HG03139 (cell line): ENCODE measurements around the gene ZBTB42.

Experiments used
- ATAC-seq: cut with Tn5 transposase; IDR thresholded peaks from one replicate; pipeline ENCODE4 v1.9.1; 2021; ENCODE audit not compliant: unreplicated experiment

Gene ZBTB42

DNA sequence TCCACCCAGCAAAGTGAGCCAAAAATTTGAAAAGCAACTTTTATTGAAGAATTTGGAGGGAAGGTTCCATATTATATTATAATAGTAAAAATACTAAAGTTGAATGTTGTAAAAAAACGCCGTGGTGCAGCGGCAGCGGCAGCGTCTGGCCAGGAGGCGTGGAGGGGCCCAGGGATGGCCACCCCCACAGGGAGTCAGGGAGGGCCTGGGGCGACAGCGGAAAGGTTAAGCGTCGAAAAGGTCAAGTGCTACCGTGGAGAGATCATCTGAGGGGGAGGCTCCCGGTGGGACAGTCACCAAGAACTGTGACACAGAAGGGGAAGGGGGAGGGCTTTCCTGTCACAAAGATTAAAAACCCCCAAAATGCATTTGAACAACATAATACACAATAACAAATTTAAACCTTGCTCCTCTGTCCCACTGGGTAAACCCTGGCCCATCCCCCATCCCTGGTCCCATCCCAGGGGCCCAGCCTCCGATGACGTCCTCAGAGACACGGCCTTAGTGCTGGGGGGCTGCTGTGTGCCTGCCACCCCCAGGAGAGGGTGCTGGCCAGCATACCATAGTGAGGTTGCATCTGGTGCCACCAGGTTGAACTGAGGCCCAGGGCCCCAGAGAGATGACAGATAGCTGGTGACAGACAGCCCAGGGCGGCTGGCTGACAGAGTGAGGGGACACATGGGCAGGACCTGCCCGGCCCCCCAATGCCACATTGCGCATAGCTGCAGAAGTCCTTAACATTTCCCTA is 31.4 kb upstream of the ZBTB42 start:
- no peak for ATAC-seq

DNA sequence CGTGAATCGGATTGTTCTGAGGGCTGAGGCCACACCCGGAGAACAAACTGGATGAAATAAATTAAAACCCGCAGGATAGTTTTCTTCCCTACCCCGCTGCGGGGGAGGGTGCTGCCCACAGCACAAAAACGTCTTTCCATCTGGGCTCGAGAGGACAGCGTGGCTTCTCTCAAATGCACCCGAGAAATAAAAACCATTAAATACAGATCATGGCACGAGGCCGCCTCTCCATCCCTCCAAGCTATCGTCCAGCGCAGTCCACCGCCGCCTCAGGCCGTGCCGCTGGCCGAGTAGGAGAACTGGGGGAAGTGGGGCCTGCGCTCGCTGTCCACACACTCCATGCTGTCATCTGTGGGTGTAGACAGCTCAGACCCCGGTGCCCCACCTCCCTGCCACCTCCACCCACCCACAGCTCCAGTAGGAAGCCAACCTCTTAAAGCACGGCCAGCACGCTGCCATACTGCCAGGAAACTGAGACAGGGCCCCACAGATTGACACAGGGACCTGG is 30.8 kb upstream of the ZBTB42 start:
- ATAC-seq = no peak

DNA sequence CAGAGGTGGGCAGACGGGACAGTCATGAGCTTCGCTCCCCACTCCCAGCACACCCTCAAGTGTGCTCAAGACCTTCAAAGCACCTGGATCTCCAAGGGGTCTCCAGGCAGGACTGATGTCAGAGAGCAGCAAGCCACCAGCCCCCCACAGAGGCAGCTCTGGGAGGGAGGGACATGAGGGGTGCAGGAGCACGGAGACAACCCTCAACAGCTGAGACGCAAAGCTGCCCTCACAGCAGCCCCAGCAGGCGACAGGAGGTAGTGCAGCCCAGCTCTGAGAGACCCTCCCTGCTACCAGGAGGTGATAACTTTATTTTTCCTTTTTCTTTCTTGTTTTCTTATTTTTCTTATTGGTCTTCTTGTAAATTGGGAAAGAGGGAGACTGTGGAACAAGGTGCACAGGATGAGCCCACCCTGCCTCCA is 30.0 kb upstream of the ZBTB42 start:
- ATAC-seq = no peak

DNA sequence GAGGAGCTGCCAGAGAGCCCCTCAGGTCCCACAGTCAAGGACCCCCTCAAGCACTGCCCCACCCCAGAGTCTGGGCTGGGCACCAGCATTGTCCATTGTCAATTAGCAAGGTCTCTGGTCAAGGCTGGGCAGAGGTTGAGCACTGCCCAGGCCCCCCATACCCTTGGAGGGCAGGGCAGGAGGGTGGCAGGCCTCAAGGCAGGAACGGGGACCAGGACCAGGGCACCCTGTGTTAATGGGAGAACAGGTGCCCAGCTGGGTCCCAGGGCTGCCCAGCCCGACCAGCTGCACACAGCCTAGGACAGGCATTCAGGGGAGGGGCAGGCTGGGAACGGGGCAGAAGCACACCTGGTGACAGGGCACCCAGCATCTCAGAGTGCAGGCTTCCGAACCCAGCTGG is 29.5 kb upstream of the ZBTB42 start:
- ATAC-seq = no peak

DNA sequence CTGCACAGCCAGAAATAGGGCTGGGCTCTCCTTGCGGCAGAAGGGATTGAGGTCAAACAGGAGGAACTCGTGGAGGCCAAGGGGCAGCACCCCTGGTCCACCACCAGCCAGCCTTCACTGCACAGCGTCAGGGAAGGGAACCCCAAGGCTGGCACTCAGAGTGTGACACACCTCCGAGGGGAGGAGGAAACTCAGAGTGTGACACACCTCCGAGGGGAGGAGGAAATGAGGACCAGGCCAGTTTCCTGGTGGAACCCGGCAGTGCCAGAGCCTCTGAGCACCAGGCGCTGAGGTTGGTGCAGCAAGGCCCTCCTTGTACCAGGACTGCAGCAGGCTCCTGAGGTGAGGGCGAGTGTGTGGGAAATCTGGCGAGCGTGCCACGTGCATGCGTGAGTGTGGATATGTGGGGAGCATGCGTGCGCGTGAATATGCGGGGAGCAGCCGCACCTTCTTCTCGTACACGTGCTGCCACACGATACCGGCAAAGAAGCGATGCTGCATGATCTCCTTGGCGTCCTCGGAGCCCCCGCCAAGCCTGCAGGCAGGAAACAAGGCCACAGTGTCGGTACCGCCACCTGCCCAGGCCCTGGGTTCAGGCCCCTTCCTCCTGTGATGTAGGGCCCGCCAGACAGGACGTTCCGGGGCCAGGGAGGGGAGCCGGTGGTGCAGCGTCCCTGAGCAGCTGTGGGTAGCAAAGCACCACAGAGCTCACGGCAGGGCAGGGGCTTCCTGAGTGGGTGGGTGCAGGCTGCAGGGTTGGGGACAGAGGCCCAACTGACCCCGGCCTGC is 28.8 kb upstream of the ZBTB42 start:
- no peak for ATAC-seq

DNA sequence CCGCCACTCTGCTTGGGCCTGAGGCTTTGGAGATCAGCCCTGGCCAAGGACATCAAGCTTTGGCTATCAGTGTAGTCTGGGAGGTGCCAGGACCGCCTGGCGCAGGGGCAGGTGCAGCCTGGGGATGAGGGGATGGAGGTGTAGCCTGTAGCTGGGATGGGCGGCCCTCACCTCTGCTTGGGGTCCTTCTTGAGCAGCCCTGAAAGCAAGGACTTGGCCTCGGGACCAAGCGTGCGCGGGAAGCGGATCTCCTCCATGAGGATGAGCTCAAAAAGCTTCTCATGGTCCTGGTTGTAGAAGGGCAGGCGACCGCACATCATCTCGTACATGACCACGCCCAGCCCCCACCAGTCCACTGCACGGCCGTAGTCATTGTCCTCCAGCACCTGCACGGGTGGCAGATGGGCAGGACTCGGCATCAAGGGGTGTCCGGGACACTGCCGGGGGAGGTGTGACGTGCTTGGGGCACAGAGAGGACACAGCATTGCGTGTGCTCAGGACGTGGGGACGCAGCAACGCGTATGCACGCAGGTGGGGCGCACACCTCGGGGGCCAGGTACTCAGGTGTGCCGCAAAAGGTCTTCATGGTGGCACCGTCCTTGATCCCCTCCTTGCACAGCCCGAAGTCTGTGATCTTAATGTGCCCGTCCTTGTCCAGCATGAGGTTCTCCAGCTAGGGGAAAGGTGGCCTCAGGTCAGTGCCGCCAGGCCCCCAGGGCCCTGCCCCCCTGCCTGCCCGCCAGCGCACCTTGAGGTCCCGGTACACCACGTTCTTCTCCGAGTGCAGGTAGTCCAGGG is 28.0 kb upstream of the ZBTB42 start:
- no peak for ATAC-seq

DNA sequence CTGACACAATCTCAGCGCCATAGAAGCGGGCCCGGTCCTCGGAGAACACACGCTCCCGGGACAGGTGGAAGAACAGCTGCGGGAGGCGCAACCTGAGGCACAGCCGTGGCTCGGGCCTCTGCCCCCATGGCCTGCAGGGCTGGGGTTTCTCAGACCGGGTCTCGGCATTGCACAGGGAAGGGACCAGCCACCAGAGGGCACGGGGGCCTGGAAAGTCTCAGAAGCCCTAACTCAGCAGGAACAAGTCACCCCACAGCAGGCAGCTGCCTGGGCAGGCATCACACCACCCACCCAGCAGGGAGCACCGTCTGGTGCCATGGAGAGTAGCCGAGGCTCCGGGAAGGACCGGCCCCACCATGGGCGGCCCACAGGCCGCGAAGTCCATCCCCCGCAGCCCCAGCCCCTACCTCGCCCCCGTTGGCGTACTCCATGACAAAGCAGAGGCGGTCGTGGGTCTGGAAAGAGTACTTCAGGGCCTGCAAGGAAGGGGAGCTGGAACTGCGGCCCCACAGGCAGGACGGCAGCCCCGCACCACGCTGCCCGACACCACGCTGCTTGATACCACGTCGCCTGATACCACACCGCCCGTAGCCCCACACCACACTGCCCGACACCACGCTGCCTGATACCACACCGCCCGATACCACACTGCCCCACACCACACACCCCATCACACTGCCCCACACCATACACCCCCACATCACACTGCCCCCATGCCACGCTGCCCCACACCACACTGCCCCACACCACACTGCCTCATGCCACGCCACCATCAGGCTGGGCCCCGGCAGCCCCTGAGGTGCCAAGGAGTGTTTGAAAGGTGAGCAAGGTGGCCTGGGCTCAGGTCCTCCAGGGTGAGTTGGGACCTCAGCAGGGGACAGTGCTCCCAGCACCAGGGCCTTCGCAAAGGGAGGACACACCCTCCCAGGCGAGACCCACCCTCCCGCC is 27.1 kb upstream of the ZBTB42 start:
- ATAC-seq = no peak

DNA sequence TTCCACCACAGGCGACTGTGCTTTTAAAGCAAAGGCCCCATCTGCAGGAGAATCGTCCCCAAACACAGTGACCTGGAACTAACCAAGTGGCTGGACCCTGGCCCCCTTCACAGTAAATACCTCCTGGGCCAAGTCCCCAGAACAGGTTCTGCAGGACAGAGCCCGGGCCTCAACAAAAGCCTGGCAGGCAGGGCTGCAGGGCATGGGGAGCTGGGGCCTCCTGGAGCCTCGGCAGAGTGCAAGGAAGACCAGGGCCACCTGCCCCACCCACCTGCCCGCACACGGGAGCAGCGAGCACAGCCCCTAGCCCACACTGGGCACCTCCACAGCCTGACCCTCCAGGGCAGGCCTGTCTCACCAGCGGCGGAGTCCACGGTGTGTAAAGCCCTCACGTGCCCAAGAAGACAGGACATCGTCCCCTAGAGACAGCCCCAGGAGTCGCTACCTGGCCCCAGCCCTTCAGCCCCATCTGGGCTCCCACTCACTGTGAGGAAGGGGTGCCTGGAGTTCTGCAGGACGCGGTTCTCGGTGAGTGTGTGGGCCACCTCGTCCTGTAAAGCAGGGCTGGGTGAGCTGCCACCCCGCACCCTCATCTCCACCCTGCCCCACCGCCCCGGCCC is 26.3 kb upstream of the ZBTB42 start:
- ATAC-seq = no peak

DNA sequence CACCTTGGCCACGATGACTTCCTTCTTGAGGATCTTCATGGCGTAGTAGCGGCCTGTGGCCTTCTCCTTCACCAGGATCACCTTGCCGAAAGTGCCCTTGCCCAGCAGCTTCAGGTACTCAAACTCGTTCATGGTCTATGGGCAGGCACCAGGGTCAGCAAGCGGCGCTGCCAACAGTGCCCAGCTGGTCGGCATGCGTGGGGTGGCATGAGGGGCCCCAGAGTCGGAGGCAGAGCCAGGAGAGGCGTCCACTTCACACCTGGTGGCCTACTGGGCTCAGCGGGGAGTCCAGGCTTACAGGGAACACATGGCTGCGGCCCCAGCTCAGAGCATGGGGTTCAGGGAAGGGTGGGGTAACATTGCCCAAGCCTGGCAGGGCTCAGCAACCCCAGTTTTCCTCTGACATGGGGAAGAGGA is 25.8 kb upstream of the ZBTB42 start:
- no peak for ATAC-seq

DNA sequence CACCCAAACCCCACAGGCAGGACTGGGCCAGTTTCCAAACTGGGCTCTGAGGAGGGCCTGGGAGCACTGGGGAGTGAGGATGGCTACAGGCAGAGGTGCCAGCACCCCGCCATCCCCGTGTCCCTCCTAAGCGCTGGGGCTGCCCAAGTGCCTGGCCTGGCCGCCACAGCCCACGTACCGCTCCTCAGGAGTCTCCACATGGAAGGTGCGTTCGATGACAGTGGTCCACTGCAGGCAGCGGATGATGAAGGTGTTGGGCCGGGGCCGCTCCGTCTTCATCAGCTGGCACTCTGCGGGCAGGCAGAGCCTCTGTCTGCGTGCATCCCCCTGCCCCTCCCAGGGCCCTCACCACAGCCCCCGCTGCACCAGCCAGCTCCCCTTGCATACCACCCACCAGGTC is 24.4 kb upstream of the ZBTB42 start:
- ATAC-seq = no peak

DNA sequence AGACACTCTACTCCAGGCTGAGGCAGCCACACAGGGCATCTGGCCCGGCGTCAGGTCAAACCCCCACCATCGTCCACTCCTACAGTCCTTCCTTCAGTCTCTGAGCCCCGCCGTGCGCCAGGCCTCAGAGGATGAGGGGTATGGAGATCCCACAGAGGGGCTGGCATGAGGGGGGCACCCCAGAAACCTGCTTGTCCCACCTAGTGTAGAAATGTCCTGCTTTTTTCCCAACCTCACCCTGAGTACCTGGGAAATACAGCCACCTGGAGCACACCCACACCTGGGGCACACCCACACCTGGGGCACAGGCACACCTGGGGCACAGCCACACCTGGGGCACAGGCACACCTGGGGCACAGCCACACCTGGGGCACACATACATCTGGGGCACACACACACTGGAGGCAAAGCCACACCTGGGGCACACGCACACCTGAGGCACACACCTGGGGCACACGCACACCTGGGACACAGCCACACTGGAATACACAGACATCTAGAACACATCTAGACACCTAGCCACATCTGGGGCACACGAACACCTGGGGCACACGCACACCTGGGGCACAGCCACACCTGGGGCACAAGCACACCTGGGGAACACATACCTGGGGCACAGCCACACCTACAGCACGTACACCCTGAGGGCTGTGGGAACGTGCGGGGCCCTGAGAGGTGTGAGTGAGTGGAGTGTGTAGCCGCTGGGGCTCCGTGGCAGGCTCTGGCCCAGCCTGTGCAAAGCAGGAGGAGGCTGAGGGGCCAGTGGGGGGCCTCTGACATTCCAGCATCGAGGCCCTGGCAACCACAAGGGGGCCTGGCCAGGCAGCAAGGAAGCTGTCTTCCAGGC is 23.7 kb upstream of the ZBTB42 start:
- ATAC-seq = no peak

DNA sequence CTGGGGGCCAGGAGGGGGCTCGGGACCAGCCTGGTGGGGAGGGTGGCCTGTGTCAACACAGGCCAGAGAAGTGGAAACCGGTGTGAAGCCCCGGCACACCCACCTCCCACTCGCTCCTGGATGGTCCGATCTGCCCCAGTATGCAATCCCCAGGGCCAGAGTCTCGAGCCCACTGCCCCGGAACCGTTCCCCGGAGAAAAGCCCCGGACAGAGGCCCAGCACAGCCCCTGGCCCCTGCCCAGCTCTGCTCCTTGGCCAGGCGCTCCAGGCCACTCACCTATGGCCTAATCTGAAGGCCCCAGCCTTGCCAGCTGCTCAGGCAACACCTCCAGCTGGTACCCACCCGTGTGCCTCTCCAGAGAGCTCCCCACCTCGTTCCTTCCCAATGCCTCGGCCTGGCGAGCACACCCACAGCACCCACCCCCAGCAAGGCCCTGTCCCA is 23.1 kb upstream of the ZBTB42 start:
- ATAC-seq = no peak

DNA sequence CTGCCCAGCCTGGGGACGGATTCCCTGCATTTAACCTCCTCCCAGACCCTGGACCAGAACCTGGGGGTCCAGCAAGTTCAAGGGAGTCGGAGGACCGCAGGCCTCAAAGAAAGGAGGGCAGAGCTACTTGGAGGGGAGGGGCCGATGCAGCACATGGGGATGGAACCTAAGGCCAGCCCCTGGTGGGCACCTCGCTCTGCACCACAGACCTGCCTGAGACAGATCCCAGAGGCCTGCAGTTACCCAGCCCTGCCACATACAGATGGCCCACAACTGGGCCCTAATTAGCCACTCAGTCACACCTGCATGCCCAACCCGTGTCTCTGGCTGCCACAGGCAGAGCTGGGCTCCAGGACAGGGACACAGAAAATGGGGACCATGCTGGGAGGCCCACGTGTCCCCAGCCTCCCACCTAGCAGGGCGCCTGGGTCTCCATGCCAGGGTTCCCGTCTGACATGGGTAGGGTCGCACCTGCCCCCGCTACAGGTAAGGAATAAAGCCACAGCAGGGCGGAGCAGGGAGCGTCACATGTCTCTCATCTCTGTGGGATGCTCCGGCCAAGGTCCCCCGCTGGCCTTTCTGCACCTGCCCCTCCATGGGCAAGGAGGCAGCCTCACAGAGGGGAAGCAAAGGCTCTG is 22.1 kb upstream of the ZBTB42 start:
- ATAC-seq = no peak

DNA sequence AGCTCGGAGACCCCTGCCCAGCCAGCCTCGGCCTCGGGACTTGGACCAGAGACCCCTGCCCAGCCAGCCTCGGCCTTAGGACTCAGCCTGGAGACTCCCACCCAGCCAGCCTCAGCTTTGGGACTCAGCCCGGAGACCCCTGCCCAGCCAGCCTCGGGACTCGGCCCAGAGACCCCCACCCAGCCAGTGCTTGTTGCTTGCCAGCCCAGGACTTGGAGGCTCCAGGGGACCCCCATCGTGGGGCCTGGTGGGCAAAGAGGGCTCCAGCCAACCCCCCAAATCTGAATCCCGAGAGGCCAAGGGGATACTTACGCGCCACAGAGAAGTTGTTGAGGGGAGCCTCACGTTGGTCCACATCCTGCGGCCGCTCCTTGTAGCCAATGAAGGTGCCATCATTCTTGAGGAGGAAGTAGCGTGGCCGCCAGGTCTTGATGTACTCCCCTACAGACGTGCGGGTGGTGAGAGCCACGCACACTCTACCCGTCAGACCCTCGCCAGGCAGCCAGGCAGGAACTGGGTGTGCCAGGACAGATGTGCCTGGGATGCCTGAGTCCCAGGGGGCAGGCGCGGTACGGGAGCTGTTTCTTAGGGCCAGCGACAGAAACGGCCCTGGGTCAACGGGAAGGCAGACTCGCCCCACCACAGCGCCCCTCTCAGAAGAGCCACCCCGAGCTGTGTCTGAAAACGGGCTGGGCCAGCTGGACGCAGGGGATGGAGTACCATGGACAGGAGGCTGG is 21.0 kb upstream of the ZBTB42 start:
- no peak for ATAC-seq

DNA sequence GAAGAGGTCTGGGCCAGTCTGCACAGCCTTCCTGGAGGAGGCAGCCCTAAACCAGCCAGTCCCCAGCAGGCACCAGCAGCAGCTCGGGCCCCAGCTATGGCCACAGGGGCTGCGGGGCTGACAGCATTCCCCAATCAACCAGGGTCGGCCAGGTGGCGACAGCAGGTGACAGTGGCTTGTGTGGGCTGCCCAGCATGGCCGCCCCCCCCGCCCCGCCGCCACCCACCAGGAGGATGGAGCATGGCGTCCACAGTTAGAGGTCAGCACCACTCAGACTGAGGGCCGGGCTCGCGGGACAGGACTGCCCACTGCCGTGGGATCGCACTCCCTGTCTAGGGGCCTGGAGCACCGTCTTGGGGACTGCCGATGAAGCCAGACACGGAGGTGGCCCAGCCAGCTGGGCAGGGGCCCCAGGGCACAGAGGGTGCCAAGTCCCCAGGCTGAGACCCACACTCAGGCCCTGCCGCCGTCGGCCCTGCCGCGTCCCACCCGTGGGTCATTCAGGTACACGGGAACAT is 20.3 kb upstream of the ZBTB42 start:
- ATAC-seq = no peak

DNA sequence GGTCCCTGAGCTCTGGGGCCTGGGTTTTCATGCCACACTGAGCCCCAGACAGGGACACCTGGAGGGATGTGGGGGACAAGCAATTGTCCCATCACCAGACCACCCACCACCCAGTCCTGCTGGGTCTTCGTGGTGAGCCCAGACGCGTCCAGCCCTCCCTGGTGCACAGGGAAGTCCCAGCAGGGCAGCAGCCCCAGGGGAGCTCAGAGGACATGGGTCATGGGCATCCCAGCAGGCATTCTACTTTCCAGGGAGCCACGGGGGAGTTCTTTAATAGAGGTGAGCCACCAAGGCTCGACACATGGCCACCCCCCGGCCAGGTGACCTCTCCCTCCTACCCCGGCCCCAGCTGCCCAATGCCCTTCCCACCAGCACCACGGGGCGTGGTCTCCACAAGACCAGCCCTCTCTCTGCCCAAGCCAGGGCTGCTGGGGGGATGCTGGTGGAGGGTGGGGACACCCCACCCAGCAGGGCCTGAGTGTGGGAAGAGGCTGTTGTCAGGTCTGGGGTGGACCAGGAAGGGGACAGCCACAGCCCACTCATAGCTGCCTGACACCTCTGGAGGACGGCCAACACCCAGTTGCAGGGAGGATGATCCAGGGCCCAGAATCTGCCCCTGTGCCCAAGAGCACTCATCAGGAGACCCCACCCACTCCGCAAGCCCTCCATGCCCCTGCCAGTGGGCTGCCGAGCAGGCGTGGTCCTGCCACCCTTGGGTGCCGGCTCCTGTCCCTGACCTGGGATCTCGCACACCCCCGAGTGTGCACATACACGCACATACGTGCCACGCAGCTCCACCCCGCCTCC is 19.4 kb upstream of the ZBTB42 start:
- no peak for ATAC-seq
